Measurements from ENCODE around the gene UNK.

- TF ChIP-seq, protein P1, sequence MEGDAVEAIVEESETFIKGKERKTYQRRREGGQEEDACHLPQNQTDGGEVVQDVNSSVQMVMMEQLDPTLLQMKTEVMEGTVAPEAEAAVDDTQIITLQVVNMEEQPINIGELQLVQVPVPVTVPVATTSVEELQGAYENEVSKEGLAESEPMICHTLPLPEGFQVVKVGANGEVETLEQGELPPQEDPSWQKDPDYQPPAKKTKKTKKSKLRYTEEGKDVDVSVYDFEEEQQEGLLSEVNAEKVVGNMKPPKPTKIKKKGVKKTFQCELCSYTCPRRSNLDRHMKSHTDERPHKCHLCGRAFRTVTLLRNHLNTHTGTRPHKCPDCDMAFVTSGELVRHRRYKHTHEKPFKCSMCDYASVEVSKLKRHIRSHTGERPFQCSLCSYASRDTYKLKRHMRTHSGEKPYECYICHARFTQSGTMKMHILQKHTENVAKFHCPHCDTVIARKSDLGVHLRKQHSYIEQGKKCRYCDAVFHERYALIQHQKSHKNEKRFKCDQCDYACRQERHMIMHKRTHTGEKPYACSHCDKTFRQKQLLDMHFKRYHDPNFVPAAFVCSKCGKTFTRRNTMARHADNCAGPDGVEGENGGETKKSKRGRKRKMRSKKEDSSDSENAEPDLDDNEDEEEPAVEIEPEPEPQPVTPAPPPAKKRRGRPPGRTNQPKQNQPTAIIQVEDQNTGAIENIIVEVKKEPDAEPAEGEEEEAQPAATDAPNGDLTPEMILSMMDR (IDR thresholded peaks at IDR 0.05; ENCODE audit: low read depth, low read length): no peak
- TF ChIP-seq EZH2phosphoT487 (IDR thresholded peaks at IDR 0.05; ENCODE audit: low read depth): no peak
Observed at GRCh38 chr17:75874323-75875181, 89.9 kb downstream of the UNK start.

Measured in OCI-LY3 (cell line).